ENCODE results near the gene GATAD2A. TPM values are rescaled to one million over a fixed set of nuclear protein-coding genes. Genes with fewer than 3 reads are reported as not detected.

The GATAD2A gene
- total RNA-seq, 1 experiment from 2014 or later = 189 TPM

- Histone ChIP-seq H3T11ph (ENCODE audit: low read length) (no peak overlapping the region), H4K20me1 (ENCODE audit: control insufficient read depth, insufficient read depth, insufficient read length) (no peaks in the 10 kb centered on the region), H3K18ac (ENCODE audit: insufficient read length, low read depth, low read length) (no peak overlapping the region), H3K4ac (ENCODE audit: low read depth, low read length) (no peak overlapping the region), H2AK5ac (ENCODE audit: insufficient read length, low read length) (no peak overlapping the region), H3K27me3 (ENCODE audit: insufficient read depth, low read length) (no peaks in the 10 kb centered on the region), H3K9ac (ENCODE audit: extremely low read depth, insufficient read length, low read length) (no peak overlapping the region), H3K27ac (ENCODE audit: insufficient read length, low read depth, low read length) (no peak overlapping the region), H4K5ac (ENCODE audit: insufficient read length, low read depth, low read length) (no peak overlapping the region), H2BK15ac (ENCODE audit: low read depth, low read length) (peak overlapping the region; percentile 13; the same call in 1 of the 2 replicates), H3K56ac (ENCODE audit: insufficient read length, low read depth, low read length) (no peak overlapping the region), H3K4me1 (ENCODE audit: insufficient read depth, low read length) (no peaks in the 10 kb centered on the region), H2BK12ac (ENCODE audit: insufficient read length, low read depth, low read length) (no peak overlapping the region), H4K8ac (replicated peaks; ENCODE audit: insufficient read length, low read depth, low read length) (no peak overlapping the region), H4K91ac (ENCODE audit: insufficient read length, low read depth, low read length) (no peak overlapping the region), H3K23me2 (ENCODE audit: insufficient read length, low read depth, low read length, poor library complexity, severe bottlenecking) (no peaks in the 10 kb centered on the region), H3K9me3 (ENCODE audit: control insufficient read depth, low read depth, low read length) (no peaks in the 10 kb centered on the region), H3K4me2 (ENCODE audit: insufficient read depth, insufficient read length, low read length) (no peak overlapping the region), H3K14ac (ENCODE audit: insufficient read depth, low read length) (no peak overlapping the region), H2AFZ (ENCODE audit: low read length) (no peak overlapping the region), H2BK20ac (ENCODE audit: low read depth, low read length, poor library complexity, severe bottlenecking) (no peak overlapping the region), H3K79me2 (ENCODE audit: insufficient read depth, low read length) (no peaks in the 10 kb centered on the region), H2BK120ac (ENCODE audit: low read depth, low read length, poor library complexity, severe bottlenecking) (no peak overlapping the region), H3K79me1 (ENCODE audit: insufficient read depth, low read depth, low read length, poor library complexity, severe bottlenecking) (no peaks in the 10 kb centered on the region), H2BK5ac (ENCODE audit: insufficient read length, low read length) (no peak overlapping the region), H3K23ac (ENCODE audit: insufficient read length, low read depth, low read length) (no peak overlapping the region)
- no peak for DNase-seq
- H3K27me3 Mint-ChIP-seq (ENCODE audit: low read depth) = no peaks in the 10 kb centered on the region
- no peaks in the 10 kb centered on the region for H3K36me3 Mint-ChIP-seq (ENCODE audit: insufficient read depth in 1 of 3, low read depth in 3 of 3)
- TF ChIP-seq, protein P1, sequence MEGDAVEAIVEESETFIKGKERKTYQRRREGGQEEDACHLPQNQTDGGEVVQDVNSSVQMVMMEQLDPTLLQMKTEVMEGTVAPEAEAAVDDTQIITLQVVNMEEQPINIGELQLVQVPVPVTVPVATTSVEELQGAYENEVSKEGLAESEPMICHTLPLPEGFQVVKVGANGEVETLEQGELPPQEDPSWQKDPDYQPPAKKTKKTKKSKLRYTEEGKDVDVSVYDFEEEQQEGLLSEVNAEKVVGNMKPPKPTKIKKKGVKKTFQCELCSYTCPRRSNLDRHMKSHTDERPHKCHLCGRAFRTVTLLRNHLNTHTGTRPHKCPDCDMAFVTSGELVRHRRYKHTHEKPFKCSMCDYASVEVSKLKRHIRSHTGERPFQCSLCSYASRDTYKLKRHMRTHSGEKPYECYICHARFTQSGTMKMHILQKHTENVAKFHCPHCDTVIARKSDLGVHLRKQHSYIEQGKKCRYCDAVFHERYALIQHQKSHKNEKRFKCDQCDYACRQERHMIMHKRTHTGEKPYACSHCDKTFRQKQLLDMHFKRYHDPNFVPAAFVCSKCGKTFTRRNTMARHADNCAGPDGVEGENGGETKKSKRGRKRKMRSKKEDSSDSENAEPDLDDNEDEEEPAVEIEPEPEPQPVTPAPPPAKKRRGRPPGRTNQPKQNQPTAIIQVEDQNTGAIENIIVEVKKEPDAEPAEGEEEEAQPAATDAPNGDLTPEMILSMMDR (conservative IDR thresholded peaks at IDR 0.05) = no peak
- H3K27ac Mint-ChIP-seq = peak overlapping the region in 1 of 3 experiments; percentile 40; a peak in 1 of 7 replicates
- no CpG with 5 or more reads among the region's 8 CpGs for WGBS (ENCODE audit: extremely low coverage, insufficient read length, low lambda C conversion rate)
- H3K4me1 Mint-ChIP-seq = peaks cover 10 to 12% of the 10 kb centered on the region in 2 experiments; a peak in 3 of 4 replicates
- H3K9me3 Mint-ChIP-seq = no peaks in the 10 kb centered on the region
- H3K4me3 Mint-ChIP-seq = no peak overlapping the region
Measured at GRCh38 chr19:19371059-19371458, 34.4 kb upstream of the GATAD2A start.
